Activated CD4-positive, alpha-beta T cell treated with anti-CD3 and anti-CD28 coated beads, Interleukin-2, amount 50 U/mL, for 48 hours (primary cell): ENCODE measurements around the gene NR4A1.

Source experiments
- DNase-seq, 2 experiments: peaks; one replicate each; pipeline ENCODE4 v3.0.0-alpha.2; 2020

NR4A1 gene

DNA sequence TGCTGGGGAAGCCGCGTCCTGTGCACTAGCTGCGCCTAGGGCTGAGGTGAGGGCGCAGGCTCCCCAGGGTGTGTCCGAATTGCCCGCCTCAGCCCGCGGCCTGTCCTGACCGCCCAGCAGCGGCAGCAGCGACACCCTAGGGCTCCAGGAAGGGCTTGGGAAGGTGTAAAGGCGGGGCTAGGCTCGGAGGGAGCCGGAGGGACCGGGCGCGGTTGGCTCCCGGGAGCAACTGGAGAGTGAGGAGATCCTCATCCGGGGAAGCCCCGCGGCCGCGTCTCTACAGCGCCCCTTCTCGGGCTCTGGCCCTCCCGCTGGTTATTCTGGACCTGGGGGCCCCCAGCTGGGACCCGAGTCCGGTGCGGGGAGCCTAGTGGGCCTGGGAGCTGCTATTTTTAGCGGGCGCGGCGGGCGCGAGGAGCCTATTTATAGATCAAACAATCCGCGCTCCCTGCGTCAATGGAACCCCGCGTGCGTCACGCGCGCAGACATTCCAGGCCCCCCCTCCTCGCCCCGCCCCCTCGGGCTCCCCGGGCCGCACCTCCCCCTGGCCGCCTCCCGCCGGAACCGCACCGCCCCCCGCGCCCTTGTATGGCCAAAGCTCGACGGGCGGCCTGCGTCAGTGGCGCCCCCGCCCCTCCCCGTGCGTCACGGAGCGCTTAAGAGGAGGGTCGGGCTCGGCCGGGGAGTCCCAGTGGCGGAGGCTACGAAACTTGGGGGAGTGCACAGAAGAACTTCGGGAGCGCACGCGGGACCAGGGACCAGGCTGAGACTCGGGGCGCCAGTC, at the start of gene NR4A1:
Gene NR4A1 (plus strand): TSS at position 685 of the 784 bp plus-strand sequence. CDS start 2,887 bp downstream, outside the sequence.
- DNase-seq = peak; percentile 99

DNA sequence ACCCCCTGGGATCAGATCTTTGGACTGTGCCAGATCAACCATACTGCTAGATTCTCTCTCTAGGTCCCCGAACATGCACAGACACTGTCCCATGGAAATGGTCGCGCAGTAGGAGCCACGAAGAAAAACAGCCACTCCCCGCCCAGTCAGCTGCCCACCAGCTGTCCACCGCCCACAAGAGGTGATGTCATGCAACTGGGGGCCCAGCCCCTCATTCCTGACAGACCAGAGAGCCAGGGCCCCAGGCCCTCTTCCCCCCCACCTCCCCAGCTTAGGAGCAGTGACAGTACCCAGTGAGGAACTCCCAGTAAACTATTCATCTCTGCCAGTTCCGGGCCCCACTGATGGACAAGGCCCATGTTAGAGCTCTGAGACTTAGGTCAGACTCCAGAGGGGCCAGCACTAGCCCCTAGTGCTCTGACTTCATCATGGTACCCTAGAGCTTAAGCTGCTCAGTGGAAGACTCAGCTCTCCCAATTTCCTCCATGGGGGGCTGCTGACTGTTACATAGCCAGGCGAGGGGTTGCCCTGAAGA, 48.2 kb upstream of the NR4A1 start:
- no peak for DNase-seq

DNA sequence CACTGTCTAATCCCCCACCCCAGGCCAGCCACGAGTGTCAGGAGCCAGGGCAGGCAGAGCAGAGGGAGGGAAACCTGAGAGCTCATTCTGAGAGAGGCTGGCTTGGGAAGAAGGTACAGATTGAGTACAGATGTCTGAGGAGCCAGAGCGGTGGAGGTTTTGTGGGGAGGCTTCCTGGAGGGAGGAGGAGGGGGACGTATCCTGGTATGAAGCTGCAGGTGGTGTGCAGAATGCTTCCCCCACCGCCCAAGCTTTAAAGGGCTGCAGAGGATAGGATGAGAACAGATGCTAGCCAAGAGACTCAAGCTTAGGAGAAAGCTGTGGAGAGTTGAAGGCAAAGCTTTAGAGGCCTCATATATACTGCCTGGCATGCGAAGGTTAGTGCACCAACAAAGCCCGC, 47.7 kb upstream of the NR4A1 start:
- no peak for DNase-seq

DNA sequence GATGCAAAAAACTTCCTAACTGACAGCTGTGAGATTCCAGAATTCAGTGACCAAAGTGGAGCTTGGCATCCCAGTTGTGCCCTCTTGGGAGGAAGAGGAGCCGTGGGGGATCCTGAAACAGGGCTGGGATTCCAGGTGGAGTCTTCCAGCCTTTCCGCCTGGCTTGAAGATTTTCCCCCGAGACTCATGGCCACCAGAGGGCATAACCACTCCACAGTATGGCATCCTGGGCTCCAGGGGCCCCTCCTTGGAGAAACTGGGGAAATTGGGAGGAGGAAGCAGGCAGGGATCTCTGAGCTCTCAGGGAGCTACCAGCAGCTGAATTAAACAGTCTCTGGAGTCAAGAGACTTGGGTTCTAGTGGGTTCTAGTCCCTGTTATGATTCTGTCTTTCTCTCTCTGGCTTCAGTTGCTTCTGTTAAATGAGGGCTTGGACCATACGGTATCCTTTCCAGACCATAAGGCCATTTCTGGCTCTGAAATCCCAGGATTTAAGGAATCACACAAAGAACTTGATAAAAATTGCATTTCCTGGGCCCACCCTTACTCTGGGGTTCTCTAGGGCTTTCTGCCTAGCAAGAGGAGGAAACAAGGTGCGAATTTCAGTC, 47.1 kb upstream of the NR4A1 start:
- DNase-seq = peak in 1 of 2 experiments; percentile 36

DNA sequence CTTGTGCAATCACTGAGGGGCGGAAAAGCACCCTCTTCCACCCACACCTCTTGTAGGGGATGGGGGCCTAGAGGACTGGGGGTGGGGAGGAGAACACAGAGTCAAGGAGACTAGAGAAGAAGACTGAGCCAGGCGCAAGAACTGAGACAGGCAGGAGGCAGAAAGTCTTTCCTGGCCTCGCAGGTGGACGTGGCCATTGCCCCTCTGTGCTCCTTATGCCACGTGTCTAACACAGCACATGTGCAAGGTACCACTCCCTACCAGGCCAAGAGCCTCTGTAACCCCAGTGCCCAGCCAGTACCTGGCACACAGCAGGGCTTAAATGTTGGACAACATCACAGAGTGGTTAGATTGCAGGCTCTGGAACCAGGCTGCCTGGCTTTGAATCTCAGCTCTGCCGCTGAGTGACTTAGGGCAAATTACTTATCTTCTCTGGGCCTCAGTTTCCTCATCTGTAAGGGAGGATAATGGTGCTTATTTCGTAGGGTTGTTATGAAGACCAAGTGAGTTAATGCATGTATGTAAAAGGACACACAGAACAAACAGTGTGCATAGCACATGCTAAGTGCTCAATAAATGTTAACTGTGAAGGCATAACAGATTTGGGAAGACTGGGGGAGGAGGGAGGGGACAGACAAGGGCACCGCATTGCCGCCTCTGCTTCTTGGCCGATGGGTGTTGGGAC, 45.9 kb upstream of the NR4A1 start:
- DNase-seq = no peak

DNA sequence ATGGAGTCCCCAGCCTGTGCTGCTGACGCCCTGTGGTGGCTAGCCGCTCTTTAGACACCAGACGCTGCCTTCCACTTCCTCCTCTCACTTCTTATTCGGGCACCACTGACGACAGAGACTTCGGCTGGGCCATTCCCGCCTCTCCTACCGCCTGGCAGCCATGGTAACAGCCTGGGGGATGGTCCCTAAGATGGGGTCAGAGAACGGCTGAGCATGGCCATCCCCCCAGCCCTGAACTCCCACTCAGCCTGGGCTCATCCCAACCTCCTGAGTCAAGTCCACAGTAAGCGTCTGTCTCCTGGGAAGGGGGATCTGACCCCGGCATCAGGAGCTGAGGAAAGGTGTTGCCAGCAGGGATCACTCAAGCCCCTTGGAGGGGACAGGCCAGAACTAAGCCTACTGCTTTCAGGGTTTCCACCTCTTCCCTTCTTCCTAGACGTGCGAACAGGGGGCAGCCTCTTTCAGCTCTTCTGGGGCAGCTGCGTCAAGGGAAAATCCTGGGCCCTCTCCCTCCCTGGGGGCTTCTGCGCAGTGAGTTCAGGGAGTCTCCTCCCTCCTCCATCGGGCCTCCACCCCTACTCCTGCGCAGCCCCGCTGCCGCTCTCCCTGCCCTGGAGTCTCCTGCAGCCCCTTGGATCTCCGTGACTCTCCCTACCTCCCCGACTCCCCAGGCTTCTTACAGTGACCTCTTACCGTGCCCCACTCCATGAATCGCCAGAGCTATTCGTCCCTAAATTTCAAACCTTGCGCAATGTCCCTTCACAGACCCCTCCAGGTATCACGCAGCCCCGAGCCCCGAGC, 45.1 kb upstream of the NR4A1 start:
- no peak for DNase-seq

DNA sequence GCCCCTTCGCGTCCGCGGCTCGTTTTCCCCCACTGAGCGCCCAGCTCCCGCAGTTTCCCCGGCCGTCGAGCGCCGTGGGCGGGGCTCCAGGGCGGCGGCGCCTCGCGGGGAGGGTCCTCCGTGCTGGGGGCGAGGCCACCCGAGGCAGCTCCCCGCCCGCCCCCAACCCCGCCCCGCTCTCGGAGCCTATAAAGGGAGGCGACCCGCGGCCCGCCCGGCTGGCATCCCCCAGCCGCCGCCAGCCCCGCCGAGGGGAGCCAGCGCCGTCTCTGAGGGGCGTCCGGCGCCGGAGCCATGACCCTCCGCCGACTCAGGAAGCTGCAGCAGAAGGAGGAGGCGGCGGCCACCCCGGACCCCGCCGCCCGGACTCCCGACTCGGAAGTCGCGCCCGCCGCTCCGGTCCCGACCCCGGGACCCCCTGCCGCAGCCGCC, 44.5 kb upstream of the NR4A1 start, which contains the start of gene TAMALIN:
Gene TAMALIN (plus strand): TSS at position 221 of the 432 bp plus-strand sequence. CDS start 74 bp downstream, at position 295.
- peak; percentile 75 to 78 for DNase-seq

DNA sequence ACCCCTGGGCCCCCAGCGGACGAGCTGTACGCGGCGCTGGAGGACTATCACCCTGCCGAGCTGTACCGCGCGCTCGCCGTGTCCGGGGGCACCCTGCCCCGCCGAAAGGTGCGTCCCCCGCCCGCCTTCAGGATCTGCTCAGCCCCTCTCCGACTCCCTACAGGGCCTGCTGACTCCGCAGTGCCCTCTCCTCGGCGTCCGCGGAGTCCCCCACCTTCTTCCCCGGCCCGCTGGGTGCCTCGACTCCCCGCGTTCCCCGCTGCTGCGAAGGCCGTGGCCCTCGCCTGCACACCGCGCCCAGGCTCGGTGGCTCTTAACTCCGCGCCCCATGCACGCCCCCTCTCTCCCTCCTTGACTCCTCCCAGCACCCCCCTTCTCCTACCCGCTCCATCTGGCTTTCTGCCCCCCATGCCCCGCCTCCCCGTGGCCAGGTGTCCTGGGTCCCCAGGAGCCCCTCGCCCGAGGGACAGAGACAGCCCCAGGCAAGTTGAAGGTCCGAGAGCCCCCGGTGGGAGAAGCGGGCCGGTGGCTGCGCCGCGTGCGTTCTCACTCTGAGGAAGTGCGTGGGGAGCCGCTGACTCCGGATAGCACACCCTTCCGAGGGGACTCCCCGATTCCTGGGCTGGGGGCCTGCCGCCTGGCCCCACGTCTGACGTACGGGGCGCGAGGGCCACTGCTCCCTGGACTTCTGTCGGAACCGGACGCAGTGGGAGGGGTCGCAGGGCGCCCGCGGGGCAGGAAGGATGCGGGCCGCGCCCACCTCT, 43.9 kb upstream of the NR4A1 start:
- peak; percentile 41 to 53 for DNase-seq

DNA sequence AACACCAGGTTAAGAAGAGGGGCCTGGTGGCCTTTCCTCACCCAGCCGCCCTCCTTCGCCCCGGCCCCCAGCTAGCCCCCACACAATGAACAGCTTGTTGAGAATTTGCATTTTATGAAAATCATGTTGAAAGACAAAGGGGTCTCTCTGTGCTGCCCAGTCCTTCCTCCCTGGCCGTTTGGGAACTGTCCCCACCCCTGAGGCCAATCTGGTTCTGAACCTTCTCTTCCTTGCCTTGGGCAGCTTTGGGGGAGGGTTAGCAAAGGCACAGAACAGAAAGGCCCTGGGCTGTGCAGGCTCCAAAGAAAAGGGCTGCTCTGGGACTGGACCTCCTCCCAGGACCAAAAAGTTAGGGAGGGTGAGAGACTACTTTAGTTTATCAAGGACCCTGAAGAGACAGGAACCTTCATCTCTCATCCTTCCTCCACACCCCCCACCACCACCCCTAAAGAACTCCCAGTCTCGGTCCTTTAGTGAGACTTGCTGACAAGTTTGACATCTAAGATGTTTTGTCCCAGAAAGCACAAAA, 43.2 kb upstream of the NR4A1 start:
- no peak for DNase-seq

DNA sequence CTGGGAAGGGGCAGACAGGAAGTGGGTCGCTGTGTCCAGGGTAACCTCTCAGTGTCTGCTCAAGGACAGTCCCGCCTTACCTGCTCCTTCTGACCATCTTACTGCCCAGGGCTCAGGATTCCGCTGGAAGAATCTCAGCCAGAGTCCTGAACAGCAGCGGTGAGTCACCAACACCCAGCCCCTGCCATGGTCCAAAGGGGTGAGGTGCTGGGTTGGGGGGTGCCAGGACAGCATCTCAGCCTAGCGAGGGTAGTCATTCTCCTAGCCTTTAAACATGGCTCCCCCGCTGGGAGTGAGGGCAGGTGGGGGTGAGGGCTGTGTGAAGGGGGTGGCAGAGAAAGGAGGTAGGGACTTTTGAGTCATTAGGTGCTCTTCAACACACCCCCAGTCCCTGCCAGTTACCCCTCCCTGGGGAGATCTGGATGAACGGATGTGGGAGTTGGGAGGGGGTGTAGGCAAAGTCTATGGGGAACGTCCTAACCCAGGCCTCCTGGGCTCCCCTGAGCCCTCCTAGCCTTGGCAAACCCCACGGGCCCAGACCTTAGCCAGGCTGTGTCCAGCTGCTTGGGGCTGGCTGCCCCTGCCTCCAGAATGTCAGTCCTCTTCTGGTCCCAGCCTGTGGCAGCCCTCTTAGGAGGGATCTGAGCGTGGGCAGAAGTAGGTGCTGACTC, 42.0 kb upstream of the NR4A1 start:
- no peak for DNase-seq

DNA sequence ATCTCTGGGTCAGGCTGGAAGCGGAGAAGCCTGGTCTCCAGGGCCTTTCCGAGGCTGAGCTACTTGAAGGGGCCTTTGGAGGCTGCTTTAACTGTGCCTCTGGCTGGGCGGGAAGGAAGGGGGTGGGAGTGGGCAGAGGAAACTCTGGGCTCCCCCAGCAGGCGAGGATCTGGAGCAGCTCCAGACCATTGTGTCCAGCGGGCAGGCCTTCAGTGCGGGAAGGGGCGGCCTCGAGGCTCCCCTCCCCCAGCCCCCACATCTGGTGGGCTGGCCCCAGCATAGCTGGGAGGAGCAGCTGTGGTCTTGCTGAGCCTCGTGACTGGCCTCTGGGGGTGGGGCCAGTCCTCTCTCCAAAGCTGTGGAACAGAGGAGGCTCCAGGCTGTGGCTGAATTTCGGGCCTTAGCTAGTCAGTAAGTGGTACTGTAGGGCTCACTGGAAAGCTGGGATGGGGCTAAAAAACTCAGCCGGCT, 41.1 kb upstream of the NR4A1 start:
- DNase-seq = no peak

DNA sequence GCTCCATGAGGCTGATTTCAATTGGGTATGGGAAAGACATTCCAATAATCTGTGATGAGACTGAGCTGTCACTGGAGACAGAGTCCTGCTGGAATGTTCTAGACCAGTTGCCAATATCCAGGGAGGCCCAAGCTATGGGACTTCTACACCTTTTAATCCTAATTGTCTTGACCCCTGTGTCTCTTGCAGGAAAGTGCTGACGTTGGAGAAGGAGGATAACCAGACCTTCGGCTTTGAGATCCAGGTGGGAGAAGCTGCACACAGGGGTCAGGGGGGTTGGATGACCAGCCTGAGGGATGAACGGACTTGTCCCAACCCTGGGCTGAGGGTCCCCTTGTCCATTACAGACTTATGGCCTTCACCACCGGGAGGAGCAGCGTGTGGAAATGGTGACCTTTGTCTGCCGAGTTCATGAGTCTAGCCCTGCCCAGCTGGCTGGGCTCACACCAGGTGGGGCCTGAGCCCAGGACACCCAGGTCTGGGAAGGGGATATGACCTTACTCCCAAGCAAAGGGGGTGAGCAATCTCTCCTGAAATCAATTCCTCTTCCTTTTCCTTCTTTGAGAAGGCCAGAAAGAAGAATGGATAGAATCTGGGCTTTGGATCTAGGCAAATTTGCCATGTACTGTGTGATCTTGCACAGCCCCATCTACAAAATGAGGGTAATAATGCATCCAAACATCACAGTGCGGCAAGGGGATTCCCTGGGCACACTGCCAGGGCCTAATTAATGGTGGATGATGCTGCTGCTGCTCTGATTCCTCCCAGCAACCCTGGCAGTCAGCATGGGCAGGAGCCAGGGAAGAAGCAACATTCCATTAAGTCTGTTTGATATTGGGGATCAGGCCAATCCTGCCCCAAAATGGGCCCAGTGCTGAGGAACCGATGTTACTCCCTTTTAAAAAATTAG, 40.3 kb upstream of the NR4A1 start:
- no peak for DNase-seq

DNA sequence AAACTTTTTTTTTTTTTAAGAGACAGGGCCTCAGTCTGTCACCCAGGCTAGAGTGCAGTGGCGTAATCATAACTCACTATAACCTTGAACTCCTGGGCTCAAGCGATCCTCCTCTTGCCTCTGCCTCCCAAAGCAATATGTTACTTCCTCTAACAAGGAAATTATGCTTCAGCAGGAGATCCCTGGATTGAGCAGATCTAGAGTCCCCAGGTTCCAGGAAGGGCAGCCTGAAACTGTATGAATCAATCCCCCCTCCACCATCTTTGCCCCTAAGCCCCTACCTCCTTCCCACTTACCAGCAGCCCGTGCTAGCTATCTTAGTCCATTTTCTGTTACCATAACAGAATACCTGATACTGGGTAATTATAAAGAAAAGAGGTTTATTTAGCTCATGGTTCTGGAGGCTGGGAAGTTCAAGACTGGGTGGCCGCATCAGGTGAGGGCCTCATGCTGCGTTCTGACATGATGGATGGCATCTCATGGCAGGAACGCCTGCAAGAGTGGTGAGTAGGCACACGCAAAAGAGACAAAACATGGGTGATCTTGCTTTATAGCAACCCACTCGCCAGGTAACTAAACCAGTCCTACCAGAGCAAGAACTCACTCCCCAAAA, 39.5 kb upstream of the NR4A1 start:
- DNase-seq = no peak

DNA sequence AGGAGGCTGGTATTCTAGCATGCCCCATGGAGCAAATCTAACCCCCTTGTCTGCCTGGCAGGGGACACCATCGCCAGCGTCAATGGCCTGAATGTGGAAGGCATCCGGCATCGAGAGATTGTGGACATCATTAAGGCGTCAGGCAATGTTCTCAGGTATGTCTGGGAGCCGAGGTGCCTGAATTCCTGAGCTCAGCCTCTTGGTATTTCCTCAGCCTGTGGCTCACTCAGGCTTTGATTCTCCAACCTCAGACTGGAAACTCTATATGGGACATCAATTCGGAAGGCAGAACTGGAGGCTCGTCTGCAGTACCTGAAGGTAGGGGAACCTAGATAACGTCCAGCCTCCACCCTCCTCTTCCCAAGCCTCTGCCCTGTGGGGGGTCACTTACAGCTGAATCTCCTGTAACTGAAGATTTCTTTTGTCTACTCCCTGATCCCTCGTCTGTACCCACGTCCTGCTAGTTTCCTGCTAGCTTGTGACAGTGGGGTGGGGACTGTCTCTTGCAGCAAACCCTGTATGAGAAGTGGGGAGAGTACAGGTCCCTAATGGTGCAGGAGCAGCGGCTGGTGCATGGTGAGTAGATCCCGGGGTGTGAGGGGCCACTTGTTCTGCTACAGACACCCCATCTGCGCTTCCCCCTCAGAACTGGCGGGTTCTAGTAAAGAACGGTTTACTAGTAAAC, 37.5 kb upstream of the NR4A1 start:
- no peak for DNase-seq

DNA sequence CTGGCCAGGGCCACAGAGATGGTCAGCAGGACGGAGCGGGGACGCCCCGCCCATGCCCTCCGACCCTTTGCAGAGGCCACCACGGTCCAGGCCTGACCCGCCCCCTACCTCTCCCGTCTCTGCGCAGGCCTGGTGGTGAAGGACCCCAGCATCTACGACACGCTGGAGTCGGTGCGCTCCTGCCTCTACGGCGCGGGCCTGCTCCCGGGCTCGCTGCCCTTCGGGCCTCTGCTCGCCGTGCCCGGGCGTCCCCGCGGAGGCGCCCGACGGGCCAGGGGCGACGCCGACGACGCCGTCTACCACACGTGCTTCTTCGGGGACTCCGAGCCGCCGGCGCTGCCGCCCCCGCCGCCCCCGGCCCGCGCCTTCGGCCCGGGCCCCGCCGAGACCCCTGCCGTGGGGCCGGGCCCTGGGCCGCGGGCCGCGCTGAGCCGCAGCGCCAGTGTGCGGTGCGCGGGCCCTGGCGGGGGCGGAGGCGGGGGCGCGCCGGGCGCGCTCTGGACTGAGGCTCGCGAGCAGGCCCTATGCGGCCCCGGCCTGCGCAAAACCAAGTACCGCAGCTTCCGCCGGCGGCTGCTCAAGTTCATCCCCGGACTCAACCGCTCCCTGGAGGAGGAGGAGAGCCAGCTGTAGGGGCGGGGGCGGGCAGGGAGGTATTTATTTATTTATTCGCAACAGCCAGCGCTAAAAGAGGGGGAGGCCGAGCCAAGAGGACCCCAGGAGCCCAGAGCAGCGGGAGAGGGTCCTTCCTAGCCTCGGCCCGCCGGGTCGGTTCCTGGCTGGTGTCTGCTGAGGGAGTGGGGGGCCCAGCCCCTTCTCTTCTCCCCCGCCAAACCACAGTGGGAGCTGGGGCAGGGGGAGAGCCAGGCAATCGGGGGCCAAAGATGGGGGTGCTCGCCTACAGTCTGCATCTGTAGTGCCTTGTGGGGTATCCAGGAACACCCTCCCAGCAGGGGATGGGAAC, 36.4 kb upstream of the NR4A1 start:
- DNase-seq = no peak

DNA sequence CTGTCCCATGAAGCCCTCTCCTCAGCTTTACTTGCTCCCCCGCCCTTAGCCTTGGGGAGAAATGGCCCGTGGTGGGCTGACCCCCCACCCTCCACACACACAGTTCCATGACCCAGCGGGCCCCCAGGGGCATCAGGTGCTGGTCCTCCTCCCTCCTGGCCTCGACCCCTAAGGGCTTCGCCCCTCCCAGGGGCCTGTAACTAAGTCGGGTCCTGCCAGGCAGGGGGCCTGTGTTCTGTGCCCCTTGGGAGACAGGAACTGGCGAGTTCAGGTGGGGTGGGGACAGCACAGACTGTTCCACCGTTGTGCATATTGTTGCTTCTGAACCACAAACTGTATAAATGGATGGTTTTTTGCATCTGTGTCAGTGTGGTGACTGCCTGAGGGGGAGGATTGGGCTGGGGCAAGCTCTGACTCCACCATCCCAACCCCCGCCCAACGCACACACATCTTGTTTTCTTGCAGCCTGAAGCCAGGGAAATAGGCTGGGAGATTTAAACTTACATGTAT, 35.7 kb upstream of the NR4A1 start:
- DNase-seq = no peak

DNA sequence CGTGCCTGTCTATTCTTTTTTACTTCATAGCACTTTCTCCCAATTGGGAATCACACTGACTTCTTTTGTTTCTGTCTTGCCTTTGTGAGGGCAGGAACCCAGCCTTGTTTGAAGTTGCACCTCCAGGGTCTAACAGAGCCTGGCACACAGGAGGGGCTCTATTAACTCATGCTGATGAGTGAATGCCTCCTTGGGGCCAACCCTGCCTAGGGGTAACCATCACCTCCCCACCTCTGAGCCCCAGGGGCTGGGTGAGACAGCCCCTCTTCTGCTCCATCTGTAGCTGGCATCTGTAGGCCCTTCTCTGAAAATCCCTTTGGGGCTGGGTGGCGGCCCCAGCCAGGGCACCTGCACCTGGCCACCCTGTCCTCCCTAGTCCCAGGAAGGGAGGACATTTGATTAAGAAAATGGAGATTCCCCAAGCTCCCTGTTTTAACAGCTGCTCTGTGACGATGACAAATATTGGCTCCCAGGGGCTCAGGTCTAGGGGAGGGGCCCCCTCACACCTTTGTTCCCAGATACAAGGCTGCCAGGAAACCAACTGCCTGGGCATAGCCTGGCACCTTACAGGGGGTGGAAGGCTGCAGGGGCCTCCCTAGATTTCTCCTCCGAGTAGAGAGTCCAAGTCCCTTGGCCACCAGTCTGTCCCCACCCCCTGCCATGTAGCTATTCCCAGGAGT, 32.7 kb upstream of the NR4A1 start:
- no peak for DNase-seq
